ENCODE data around the gene TNRC18.
A peak's percentile ranks its signal among the peaks of the same experiment; 100 is the strongest.
"Not testable (repeated sequence)": the region's sequence is repeated elsewhere in the genome, so short reads cannot be mapped to it uniquely, and the experiment has no call there.

Gene TNRC18

DNA sequence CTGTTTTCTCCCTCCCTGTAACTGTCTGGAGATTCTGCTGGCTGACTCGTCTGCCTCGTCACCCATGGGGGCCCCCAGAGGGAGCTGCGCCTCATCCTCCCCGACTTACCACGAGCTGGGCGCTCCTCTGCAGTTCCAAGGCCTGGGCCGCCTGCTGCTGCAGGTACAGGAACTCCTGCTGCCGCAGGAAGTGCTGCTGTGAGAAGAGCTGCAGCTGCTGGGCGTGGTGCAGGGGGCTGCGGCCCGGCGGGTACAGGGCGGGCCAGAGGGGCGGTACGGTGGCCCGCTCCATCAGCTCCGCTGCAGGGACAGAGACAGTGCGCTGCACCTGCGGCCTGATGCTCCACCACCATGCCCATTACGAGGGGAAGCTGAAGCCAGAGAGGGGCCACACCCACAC lies 47.7 kb downstream of the TNRC18 start:
- DNase-seq (ENCODE audit: low spot score), result no peak

DNA sequence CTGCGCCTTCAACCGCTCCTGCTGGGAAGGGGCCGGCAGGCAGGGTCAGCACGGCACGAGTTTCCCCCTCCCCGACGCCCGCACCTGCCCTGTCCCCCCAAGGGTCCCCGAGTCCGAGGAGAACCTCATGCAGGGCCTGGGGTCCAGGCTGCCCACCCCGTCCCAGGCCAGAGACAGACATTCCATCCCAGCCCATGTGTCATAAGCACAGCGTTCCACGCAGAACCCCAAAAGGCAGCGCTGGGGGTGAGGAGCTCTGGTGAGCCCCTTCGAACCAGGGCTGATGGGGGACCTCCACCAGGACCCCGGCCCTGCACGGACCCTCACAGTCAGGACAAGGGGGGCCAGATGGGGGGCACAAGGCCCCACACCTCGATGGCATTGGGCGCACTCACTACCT lies 49.2 kb downstream of the TNRC18 start:
- DNase-seq (ENCODE audit: low spot score), result no peak

DNA sequence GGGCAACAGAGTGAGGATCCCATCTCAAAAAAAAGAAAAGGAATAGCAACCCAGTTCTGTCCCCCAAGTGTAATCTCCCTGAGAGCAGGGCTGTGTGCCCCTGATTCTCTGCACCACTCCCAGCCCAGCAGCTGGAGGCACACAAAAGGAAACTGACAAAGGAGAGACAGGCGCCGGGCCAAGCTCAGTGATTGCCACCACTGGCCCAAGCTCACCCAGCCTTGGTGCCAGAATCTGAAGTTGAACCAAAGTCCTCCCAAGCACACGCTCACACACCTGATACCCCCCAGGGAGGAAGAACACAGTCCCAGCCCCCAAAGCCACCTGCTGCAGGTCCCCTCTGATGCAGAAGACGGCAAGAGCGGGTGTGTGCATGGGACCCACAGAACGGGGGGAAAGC lies 50.3 kb downstream of the TNRC18 start:
- DNase-seq (ENCODE audit: low spot score), result no peak

DNA sequence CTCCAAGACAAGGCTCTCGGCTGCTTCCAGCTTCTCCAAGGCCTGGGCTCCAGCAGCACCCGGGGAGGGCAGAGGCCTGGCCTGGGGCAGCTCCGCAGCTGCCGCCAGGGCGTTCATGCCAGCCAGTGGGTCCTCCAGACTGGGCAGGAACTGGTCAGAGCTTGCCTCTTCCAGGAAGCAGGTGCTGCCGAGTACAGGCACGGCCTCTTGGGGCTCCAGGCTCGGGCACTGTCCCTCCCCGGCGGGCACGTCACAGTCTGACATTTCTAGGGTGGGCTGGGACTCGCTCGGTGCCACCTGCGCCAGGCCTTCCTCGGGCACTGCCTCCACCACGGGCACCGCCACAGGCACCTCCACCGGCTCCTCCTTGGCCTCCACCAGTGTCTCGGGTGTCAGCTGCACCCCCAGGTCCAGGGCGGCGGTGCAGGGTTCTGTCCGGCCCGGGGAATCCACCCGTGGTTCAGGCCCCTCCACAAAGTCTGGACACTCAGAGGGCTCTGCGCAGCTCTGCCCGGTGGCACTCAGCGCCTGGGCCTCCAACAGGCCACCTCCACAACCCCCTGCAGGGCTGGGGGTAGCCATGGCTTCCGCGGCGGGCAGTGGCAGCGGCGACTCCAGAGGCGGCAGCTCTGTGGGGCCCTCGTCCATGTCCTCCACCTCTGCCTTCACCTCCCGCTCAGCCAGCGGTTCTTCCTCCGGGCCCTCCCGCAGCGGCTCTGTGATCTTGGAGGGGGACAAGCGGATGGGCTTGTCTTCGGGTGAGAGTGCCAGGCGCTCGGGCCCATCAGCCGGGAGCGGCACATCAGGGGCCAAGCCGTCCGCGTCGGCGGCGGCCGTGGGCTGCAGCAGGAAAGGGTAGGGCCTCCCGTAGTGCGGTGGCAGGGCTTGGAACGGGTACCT lies 52.9 kb downstream of the TNRC18 start:
- no peak for DNase-seq (ENCODE audit: low spot score)

DNA sequence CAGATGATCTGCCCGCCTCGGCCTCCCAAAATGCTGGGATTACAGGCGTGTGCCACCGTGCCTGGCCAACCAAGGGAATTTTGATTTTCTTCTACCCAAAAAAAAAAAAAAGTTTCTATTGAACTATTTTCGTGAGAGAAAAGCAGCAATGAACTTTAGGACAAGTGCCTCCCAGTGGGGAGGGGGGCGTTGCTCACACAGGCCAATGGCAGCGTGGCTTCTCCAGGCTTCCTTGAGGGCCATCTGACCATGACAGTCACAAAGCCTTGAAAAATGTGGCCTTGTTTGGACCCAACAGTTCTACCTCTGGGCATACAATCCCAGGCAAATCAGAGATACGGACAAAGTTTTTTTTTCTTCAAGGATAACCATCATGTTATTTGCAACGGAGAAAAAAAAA lies 56.0 kb downstream of the TNRC18 start:
- no peak for DNase-seq (ENCODE audit: low spot score)

DNA sequence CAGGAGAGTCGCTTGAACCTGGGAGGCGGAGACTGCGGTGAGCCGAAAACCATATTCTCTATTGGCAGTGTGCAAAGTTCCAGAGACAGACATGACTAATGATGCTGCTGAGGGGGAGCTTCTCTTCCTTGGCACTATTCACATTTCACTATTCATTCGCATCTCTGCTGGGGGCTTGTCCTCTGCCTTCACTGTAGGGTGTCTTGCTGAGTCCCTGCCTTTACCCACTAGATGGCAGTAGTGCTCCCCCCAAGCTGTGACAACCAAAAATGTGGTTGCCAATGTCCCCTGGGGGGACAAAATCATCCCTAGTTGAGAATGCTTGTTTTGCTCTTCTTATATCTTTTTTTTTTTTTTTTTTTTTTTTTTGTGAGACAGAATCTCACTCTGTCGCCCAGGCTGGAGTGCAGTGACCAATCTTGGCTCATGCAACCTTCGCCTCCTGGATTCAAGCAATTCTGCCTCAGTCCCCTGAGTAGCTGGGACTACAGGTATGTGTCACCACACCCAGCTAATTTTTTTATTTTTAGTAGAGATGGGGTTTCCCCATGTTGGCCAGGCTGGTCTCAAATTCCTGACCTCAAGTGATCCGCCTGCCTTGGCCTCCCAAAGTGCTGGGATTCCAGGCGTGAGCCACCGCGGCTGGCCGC lies 57.5 kb downstream of the TNRC18 start:
- DNase-seq (ENCODE audit: low spot score), result peak; percentile 74

DNA sequence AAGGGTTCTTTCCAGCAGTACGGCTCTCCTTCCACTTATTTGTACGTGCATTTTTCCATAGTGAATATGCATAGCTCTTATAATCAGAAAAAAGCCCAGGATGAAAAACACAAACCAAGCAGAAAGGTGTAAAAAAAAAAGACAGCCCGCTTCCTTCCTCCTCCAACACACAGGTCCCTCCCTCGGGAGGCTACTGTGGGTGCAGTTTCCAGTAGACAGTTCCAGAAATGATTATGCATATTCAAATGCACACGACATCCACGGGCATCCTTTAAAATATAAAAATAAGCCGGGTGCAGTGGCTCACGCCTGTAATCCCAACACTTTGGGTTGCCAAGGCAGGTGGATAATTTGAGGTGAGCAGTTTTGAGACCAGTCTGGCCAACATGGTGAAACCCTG lies 59.9 kb downstream of the TNRC18 start:
- DNase-seq (ENCODE audit: low spot score), result no peak

DNA sequence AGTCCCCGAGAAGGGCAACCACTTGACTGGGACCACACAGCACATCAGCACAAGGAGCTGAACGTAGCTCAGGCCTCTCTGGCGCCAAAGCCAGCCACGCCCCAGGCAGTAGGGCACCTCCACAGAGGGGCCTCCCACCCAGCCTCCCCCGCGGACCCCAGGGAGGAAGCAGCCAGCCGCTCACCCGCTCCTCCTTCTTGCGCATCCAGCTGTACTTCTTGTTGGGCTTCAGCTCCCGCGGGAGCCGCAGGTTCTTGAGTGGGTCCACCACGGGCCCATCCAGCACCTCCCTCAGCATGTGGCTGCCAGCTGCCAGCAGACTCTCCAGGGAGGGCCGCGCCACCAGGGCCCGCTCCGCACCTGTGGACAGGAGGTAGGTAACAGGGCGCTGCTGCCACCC lies 61.2 kb downstream of the TNRC18 start:
- no peak for DNase-seq (ENCODE audit: low spot score)

DNA sequence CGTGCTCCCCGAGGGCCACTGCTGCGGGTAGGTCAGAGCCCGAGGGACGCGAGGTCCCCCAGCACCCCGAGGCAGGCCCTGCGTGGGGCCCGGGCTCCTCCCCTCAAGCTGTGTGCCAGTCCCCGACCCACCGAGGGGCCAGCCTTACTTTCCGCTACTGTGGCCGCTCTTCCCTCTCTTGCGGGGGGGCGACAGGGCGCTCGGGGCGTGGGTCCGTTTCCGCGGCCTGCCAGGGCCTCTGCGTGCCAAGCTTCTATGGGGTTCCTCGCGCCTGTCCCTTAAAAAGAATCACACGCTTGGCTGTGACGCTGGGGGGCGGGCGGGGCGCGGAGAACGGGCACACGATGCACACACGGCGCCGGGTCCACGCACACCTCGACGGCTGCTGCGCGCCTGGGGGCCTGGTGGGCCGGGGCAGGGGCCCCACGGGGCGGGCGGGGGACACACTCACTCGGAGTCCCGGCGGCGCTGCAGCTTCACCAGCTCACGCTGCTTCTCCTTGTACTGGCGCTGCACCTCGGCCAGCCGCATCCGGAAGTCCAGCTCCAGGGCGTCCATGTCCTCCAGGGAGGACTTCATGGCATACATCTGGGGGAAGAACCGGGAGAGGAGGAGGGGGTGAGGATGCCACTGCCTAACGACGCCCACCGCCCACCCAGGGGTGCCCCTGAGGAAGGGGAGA lies 62.0 kb downstream of the TNRC18 start:
- DNase-seq (ENCODE audit: low spot score), result no peak

DNA sequence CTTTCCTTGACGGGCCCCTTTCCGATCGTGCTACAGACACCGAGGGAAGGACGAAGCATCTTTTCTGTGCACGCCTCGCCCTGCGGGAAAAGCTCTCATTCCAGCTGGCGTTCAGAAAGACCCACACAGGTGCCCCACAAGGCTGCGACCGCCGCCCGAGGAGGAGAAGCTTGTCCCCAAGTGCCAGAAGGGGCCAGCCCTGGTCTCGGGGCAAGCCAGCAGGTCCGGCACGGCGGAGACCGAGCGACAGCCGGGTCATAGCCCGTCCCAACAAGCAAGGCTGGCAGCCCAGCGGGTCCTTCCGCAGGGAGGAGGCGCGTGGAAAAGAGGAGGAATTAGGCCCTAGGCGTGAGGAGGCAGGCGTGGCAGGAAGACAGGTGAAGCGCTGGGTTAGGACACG lies 62.7 kb downstream of the TNRC18 start:
- no peak for DNase-seq (ENCODE audit: low spot score)

DNA sequence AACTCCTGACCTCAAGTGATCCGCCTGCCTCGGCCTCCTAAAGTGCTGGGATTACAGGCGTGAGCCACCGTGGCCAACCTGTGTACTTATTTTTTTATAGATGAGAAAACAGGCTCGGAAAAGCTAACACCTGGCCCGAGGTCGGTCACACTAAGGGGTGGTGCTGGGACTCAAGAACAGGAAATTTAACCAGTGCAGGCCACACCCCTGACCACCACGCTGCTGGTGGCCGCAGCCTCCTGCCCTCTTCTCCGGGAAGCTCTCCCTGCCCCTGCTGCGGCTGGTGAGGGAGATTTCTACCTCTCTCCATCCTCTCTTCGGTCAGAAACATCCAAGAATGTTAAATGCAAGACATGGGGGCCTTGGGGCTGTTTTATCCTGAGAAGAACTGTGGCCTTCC lies 63.2 kb downstream of the TNRC18 start:
- no peak for DNase-seq (ENCODE audit: low spot score)

DNA sequence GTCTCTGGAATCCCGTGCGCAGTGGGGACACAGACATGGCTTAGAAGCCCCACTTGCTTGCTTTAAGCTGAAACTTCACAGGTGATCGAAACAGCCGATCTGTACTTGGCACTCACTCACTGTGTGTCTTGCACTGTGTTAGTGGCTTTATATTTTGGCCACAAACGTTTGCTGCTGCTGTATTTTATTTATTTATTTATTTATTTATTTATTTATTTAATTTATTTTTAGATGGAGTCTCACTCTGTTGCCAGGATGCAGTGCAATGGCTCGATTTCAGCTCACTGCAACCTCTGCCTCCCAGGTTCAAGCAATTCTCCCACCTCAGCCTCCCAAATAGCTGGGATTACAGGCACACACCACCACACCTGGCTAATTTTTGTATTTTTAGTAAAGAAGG lies 63.6 kb downstream of the TNRC18 start:
- not testable (repeated sequence) for DNase-seq (ENCODE audit: low spot score)

DNA sequence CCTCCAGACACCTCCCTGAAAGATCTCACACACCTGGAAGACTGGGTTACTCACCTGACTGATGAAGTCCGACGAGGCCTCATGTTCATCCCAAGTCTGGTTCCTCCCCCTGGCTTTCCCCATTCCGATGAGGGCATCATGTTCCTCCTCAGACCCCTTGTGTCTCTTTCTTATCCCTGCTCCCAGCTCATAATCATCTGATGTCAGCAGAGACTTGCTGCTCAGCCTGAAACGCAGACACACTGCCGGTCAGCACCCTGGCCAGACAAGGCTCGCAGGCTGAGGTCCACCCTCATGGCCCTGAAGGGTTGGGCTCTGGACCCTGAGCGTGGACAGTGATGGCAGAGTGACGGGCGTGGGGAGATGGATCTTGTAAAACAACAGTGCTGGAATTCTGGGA lies 64.3 kb downstream of the TNRC18 start:
- DNase-seq (ENCODE audit: low spot score), result no peak

DNA sequence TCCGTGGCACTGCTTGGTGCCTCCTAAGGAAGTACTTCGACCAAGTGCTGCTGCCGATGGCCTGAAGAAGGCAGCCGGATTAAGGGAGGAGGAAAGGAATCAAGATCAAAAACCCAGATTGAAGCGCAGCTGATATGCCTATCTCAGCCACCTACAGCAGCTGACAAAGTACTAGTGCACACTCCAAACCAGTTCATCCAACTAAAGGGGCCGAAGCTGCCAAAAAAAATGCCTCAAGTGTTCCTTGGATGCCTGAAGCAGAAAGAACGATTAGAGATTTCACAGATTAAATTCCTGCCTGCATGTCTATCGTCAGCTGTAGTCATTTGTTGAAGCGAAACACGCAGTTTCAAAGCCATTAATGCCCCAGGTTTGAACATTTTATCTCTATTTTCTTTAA lies 65.7 kb downstream of the TNRC18 start:
- no peak for DNase-seq (ENCODE audit: low spot score)

DNA sequence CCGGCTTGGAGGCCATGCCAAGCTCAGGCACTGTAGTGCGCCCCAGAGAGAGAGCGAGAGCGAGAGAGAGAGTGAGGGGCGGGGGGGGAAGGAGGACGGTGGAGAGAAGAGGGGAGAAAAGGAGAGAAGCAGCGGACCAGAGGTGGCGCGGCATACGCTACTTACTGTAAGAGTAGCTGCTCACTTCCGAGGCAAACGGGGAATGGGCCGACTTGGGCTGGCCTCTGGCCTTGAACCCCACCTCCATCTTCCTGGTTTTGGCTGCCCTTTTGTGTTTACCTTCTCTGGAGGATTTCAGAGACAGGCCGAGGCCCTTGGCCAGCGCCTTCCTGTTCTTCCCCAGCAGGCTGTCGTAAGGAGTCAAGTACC lies 66.9 kb downstream of the TNRC18 start:
- DNase-seq (ENCODE audit: low spot score), result no peak

DNA sequence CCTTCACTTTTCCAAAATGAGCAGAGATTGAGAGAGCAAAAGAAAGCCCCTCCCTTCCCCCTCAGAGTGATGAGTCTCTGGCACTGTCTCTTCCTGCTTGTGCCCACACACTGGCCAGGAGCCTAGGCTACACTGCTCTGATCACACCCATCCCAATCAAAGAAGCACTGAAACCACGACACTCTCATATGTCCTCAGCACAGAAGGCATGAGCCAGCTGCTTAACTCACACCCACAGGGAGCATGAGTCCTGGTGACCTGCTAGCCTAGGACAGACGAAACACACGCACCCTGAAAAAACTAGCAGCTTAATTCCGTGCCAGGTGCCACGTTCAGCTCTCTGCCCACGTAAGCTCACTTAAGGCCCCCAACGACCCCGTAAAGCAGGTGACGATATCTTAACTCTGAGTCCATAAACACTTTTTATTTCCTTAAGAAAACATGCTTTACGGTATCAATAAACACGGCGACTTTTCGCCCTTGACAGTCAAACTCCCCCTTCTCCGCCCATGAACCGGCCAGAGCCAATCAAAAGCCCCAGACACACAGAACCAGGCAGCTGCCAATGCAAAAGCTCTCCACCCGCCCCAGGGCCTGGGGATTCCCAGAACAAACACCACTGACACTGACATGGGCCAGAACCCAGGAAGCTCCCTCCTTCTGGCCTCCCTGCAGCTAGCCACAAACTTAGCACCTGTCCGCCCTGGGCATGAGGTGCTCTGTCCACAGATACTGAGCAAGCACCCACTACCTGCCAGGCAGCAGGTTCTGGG lies 69.0 kb downstream of the TNRC18 start:
- no peak for DNase-seq (ENCODE audit: low spot score)

DNA sequence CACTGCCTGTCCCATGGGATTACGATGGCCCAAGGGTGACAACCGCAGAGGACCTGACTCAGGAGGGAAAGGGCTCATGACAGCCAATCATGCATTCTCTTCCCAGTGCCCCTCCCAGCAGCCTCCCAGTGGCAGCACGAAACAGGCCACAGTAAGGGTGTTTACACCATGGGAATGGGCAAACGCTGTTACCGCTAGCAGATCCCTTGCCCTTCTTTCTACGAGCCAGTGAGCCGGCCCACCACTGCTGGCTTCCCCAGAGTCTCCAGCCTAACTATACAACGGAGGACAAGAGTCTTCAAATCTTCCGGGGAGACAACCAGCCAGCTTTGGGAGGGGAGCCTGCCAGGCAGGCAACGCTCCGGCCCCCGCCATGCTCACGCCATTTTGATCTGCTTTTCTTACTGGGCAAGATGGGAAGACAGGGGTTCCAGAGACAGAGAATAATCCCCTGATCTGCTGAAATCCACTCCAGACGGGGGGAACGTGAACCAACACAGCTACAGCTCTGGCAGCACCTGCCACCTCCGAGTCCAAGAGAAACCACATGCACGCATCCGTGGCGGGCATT lies 71.1 kb downstream of the TNRC18 start:
- DNase-seq (ENCODE audit: low spot score), result no peak

DNA sequence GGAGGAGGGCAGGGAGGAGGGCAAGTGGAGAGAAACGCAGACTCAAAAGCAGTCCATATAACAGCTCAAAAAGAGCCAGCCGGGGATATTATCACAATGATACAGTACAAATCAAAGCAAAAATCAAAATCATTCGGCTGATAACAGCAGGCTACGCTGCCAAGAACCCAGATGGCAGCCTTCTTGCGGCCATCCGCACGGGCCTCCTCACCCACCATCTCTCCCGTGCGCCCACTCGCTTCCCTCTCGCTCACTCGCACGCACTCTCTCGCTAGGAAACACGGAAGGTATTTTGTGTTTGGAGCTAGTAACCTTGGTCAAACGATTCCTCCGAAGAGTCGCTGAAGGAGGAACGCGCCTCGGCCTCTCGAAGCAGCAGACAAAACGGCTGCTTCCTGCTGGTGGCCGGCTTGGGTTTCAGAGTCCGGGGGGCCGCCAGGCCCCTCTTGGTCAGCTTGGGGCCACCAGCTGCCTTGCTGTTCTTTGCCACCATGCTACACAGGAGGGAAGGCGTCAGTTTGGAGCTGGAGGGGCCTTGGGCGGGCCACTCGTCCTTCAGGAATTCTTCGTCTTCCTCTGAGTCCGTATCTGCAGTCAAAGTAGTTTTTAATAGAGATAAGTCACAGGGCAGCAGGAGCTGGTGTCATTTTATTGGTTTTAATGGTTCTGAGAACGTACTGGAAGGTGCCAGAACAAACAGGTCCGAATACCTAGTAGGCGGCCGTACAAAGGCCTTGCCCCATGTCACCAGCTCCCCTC lies 71.9 kb downstream of the TNRC18 start:
- no peak for DNase-seq (ENCODE audit: low spot score)

DNA sequence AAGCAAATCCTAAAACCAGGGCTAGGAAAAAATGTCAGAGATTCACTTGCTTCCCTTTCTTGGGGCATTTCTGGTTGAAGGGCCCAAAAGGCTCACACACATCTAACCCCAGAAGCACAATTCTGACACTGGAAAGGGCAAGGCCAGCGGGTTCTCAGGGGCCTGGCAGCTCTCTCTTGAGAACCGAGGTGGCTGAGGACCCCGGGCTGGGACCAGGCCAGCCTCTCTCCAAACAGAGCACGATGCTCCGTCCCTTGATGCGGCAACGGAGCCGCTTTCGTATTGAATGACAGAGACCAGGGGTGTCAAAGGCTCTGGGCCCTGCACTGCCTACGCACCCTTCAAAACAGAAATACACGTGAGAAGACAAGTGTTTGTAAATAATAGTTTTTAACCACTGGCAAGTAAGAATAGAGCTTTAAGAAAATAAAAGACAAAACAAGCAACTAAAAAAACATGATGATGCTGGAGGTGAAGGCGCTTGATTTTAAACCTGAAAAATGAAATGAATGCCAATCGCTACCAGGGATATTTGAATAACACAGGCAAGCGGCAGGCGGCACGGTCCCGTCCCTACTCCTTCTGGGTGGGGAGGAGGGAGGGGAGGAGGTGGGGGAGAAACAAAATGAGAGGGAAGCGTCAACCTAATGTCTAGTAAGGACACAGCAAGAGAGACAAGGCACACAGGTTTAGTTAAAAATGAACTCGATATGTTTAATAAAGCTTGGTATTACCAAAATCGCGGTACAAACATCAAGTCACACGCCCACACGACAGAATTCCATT lies 72.8 kb downstream of the TNRC18 start:
- DNase-seq (ENCODE audit: low spot score), result no peak

DNA sequence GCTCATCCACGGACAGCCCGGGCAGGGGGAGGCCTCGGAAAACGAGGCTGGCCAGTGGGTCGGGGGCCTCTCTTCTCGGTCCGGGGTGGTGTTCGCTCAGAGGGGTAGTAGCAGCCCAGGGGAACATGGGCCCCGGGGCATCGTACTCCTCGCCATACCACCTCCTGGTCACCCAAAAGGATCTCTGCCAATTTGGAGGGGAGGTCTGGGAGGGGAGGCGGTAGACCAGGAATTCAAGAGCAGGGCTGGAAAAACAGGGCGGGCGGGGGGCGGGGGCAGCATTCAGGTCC lies 73.5 kb downstream of the TNRC18 start:
- DNase-seq (ENCODE audit: low spot score), result no peak

Measured in RKO (cell line).